IMR-90 (cell line): ENCODE results near the gene CUL1. TPM values are rescaled to one million over a fixed set of nuclear protein-coding genes. Genes with fewer than 3 reads are reported as not detected.

Source experiments
- ATAC-seq: fragments of 200-7000 bp; cut with Tn5 transposase; 2 replicates; pipeline ENCODE4 v1.9.1; 2020; ENCODE audit warnings: low read depth, mild to moderate bottlenecking, moderate library complexity
- BruUV-seq: library from RNA; stranded (reverse); fragments of 400-500 nt; replicated peaks from 2 replicates; lab custom pipeline; 2021; lab: Mats Ljungman, UMichigan
- CTCF ChIA-PET: fragments of 300-600 bp; formaldehyde crosslinking; extraction: SDS; loops from one replicate; lab custom pipeline; 2021; ENCODE audit warnings: antibody characterized with exemption; lab: Yijun Ruan, JAX
- POLR2A ChIA-PET: fragments of 300-600 bp; sonication (Branson Sonifier 250); formaldehyde crosslinking; loops from one replicate; lab custom pipeline; 2022; ENCODE audit warnings: antibody characterized with exemption; ENCODE audit not compliant: unreplicated experiment; lab: Charles Lee
- DNase-seq: peaks from one replicate; pipeline ENCODE4 v3.0.0; 2013
- H2AFZ ChIP-seq: replicated peaks from 2 replicates; pipeline ENCODE3; 2013; ENCODE audit warnings: low read length, mild to moderate bottlenecking; ENCODE audit not compliant: poor library complexity
- H2AK5ac ChIP-seq: 2 replicates; pipeline ENCODE4 v1.6.1; 2013; ENCODE audit warnings: low read depth, low read length, inconsistent platforms
- H2AK9ac ChIP-seq: replicated peaks from 2 replicates; pipeline ENCODE3; 2013; ENCODE audit warnings: mild to moderate bottlenecking, low read depth, low read length, moderate library complexity; ENCODE audit not compliant: poor library complexity
- H2BK120ac ChIP-seq: 2 replicates; pipeline ENCODE4 v1.6.1; 2013; ENCODE audit warnings: low read depth, low read length, inconsistent platforms
- H2BK15ac ChIP-seq: 3 replicates; pipeline ENCODE4 v1.6.1; 2013; ENCODE audit warnings: low read depth, low read length, inconsistent platforms
- H2BK20ac ChIP-seq: 2 replicates; pipeline ENCODE4 v1.6.1; 2013; ENCODE audit warnings: low read depth, mild to moderate bottlenecking, inconsistent platforms, low read length, moderate library complexity
- H2BK5ac ChIP-seq: 2 replicates; pipeline ENCODE4 v1.6.1; 2013; ENCODE audit warnings: mild to moderate bottlenecking, low read depth, low read length, inconsistent platforms; ENCODE audit not compliant: poor library complexity, severe bottlenecking
- H3K14ac ChIP-seq: replicated peaks from 2 replicates; pipeline ENCODE4 v1.6.1; 2013; ENCODE audit warnings: low read depth, low read length, inconsistent platforms
- H3K18ac ChIP-seq: 2 replicates; pipeline ENCODE4 v1.6.1; 2013; ENCODE audit warnings: low read depth, low read length, control low read depth
- H3K23ac ChIP-seq: 2 replicates; pipeline ENCODE4 v1.6.1; 2013; ENCODE audit warnings: low read depth, low read length, inconsistent platforms
- H3K27ac ChIP-seq: 2 replicates; pipeline ENCODE4 v1.5.1; 2013; ENCODE audit warnings: mild to moderate bottlenecking, control low read depth, low read length; ENCODE audit not compliant: insufficient read depth
- H3K27me3 ChIP-seq: 2 replicates; pipeline ENCODE4 v1.6.1; 2013; ENCODE audit warnings: low read length; ENCODE audit not compliant: control insufficient read depth, insufficient read depth
- H3K36me3 ChIP-seq: 2 replicates; pipeline ENCODE4 v1.6.1; 2013; ENCODE audit warnings: low read length, mixed read lengths; ENCODE audit not compliant: control insufficient read depth, insufficient read depth
- H3K4ac ChIP-seq: 2 replicates; pipeline ENCODE4 v1.6.1; 2013; ENCODE audit warnings: low read depth, low read length, inconsistent platforms
- H3K4me1 ChIP-seq: 2 replicates; pipeline ENCODE4 v1.6.1; 2013; ENCODE audit warnings: low read length, mixed read lengths; ENCODE audit not compliant: control insufficient read depth, insufficient read depth
- H3K4me2 ChIP-seq: 2 replicates; pipeline ENCODE4 v1.6.1; 2013; ENCODE audit warnings: low read depth, mild to moderate bottlenecking, control low read depth, low read length, moderate library complexity
- H3K4me3 ChIP-seq: 2 replicates; pipeline ENCODE4 v1.5.1; 2013; ENCODE audit warnings: low read depth, mild to moderate bottlenecking, control low read depth, low read length, moderate library complexity; ENCODE audit not compliant: insufficient read depth
- H3K56ac ChIP-seq: 2 replicates; pipeline ENCODE4 v1.6.1; 2013; ENCODE audit warnings: low read length, inconsistent platforms; ENCODE audit not compliant: insufficient read depth; ENCODE audit errors: extremely low read depth
- H3K79me1 ChIP-seq, 2 experiments: 2 replicates each; pipeline ENCODE4 v1.6.1; 2013; ENCODE audit warnings: low read length in 2 of 2, inconsistent platforms in 1 of 2, low read depth in 1 of 2
- H3K9ac ChIP-seq: 2 replicates; pipeline ENCODE4 v1.6.1; 2013; ENCODE audit warnings: low read depth, low read length, control low read depth
- H3K9me1 ChIP-seq: 2 replicates; pipeline ENCODE4 v1.6.1; 2013; ENCODE audit warnings: low read length, inconsistent platforms; ENCODE audit not compliant: insufficient read depth
- H3K9me3 ChIP-seq: 2 replicates; pipeline ENCODE4 v1.6.1; 2013; ENCODE audit warnings: low read length; ENCODE audit not compliant: control insufficient read depth, insufficient read depth
- H4K20me1 ChIP-seq: 2 replicates; pipeline ENCODE4 v1.6.1; 2013; ENCODE audit warnings: low read length, inconsistent platforms; ENCODE audit not compliant: insufficient read depth
- H4K5ac ChIP-seq: 2 replicates; pipeline ENCODE4 v1.6.1; 2013; ENCODE audit warnings: mild to moderate bottlenecking, low read depth, low read length, control low read depth
- H4K8ac ChIP-seq, 2 experiments: 2 replicates each; pipeline ENCODE4 v1.6.1; 2013; ENCODE audit warnings: low read depth in 2 of 2, low read length in 2 of 2, control low read depth in 1 of 2, inconsistent platforms in 1 of 2
- H4K91ac ChIP-seq: 2 replicates; pipeline ENCODE4 v1.6.1; 2013; ENCODE audit warnings: low read depth, low read length, inconsistent platforms; ENCODE audit not compliant: insufficient read depth
- BHLHE40 ChIP-seq: fragments of 150-350 bp; IDR thresholded peaks from 2 replicates; pipeline ENCODE4 v1.6.1; 2016; ENCODE audit warnings: mild to moderate bottlenecking, low read depth, low read length
- CHD1 ChIP-seq: IDR thresholded peaks from 2 replicates; pipeline ENCODE4 v1.6.1; 2012; ENCODE audit warnings: low read depth, low read length, improper control_type of control experiment
- CTCF ChIP-seq: conservative IDR thresholded peaks from 2 replicates; pipeline ENCODE4 v1.5.1; 2012; ENCODE audit warnings: mild to moderate bottlenecking, low read depth, low read length, improper control_type of control experiment
- ELK1 ChIP-seq: fragments of 150-350 bp; IDR thresholded peaks from 2 replicates; pipeline ENCODE4 v1.6.1; 2016; ENCODE audit warnings: low read depth, mild to moderate bottlenecking, low read length, moderate library complexity, borderline replicate concordance
- FOS ChIP-seq: fragments of 150-350 bp; IDR thresholded peaks from 2 replicates; pipeline ENCODE4 v1.6.1; 2016; ENCODE audit warnings: low read depth, low read length
- MAFK ChIP-seq: IDR thresholded peaks from 2 replicates; pipeline ENCODE4 v1.6.1; 2012; ENCODE audit warnings: low read depth, low read length, improper control_type of control experiment
- MAZ ChIP-seq: IDR thresholded peaks from 2 replicates; pipeline ENCODE4 v1.6.1; 2012; ENCODE audit warnings: low read depth, mild to moderate bottlenecking, low read length, improper control_type of control experiment, moderate library complexity, borderline replicate concordance
- NFE2L2 ChIP-seq: fragments of 150-350 bp; IDR thresholded peaks from 2 replicates; pipeline ENCODE4 v1.6.1; 2016; ENCODE audit warnings: low read depth, mild to moderate bottlenecking, low read length
- POLR2A ChIP-seq: IDR thresholded peaks from 2 replicates; pipeline ENCODE4 v1.6.1; 2012; ENCODE audit warnings: mild to moderate bottlenecking, low read depth, low read length
- RAD21 ChIP-seq: IDR thresholded peaks from 2 replicates; pipeline ENCODE4 v1.6.1; 2012; ENCODE audit warnings: low read length, improper control_type of control experiment
- RCOR1 ChIP-seq: IDR thresholded peaks from 2 replicates; pipeline ENCODE4 v1.6.1; 2012; ENCODE audit warnings: mild to moderate bottlenecking, low read length, improper control_type of control experiment; ENCODE audit not compliant: insufficient replicate concordance
- SMC3 ChIP-seq: fragments of 150-350 bp; IDR thresholded peaks from 2 replicates; pipeline ENCODE4 v1.6.1; 2016; ENCODE audit warnings: low read depth, mild to moderate bottlenecking, antibody characterized with exemption, low read length, moderate library complexity
- USF2 ChIP-seq: fragments of 150-350 bp; IDR thresholded peaks from 2 replicates; pipeline ENCODE4 v1.6.1; 2017; ENCODE audit warnings: mild to moderate bottlenecking, antibody characterized with exemption, low read length, low read depth
- WGBS, 2 experiments: methylation state at CpG; one replicate each; pipeline versions ENCODE4 v1.1.5 to v1.1.7; 2013; ENCODE audit warnings: missing lambda C conversion rate in 2 of 2; ENCODE audit not compliant: insufficient read length in 1 of 2; ENCODE audit errors: extremely low coverage in 2 of 2; 5-methylcytosine and 5-hydroxymethylcytosine counted together
- dilution Hi-C: fragments of 300-500 bp; cut with HindIII; formaldehyde crosslinking; loops from one replicate; pipeline ENCODE4 v1.14.3; 2018; ENCODE audit warnings: low sequenced_read_pairs; ENCODE audit not compliant: unreplicated experiment
- in situ Hi-C: fragments of 300-500 bp; cut with MboI; formaldehyde crosslinking; loops from 3 replicates; pipeline ENCODE4 v1.14.3; 2019; ENCODE audit warnings: low sequenced_read_pairs, inconsistent platforms, mixed read lengths
- intact Hi-C: fragments of 100-400 bp; cut with micrococcal nuclease; formaldehyde crosslinking; loops from 2 replicates; pipeline ENCODE4 v1.10.0; 2022
- polyA plus RNA-seq, 3 experiments: library from polyadenylated mRNA; depleted of rRNA; stranded (reverse); fragments of >200 nt; gene quantifications; 2 replicates each; pipeline ENCODE4 v1.2.3, GENCODE V29; 2012; ENCODE audit warnings: low replicate concordance in 1 of 3
- total RNA-seq: library from RNA; depleted of rRNA; stranded (reverse); fragments of >200 nt; gene quantifications from 2 replicates; pipeline ENCODE4 v1.2.3, GENCODE V29; 2012

The CUL1 gene
- total and polyA plus RNA-seq, 2 of the 4 experiments (the other 2 are of a cell fraction) = 44.0 to 46.2 TPM

GRCh38 chr7:148688526-148688925 lies 10.2 kb upstream of the CUL1 start:
- CTCF ChIA-PET = interaction anchor here (0.6 kb wide), 1 partner anchor 111 kb away, joined by 3 read pairs; no protein-coding TSS in a partner anchor
- Histone ChIP-seq H2BK5ac (no peak overlapping the region), H3K4ac (no peak overlapping the region), H3K27me3 (no peaks in the 10 kb centered on the region; the same call in 1 of the 2 replicates), H3K23ac (no peak overlapping the region), H3K4me3 (no peak overlapping the region), H4K8ac (no peak overlapping the region), H2BK20ac (no peak overlapping the region), H4K91ac (no peak overlapping the region), H2AK5ac (no peak overlapping the region), H4K5ac (no peak overlapping the region), H4K20me1 (no peaks in the 10 kb centered on the region), H3K79me1 (no peaks in the 10 kb centered on the region), H3K56ac (no peak overlapping the region), H2AK9ac (no peak overlapping the region), H3K36me3 (no peaks in the 10 kb centered on the region), H2AFZ (no peak overlapping the region), H3K27ac (no peak overlapping the region), H3K4me2 (no peak overlapping the region), H3K4me1 (no peaks in the 10 kb centered on the region), H2BK120ac (no peak overlapping the region), H3K9me1 (no peaks in the 10 kb centered on the region; the same call in 1 of the 2 replicates), H3K9me3 (no peaks in the 10 kb centered on the region), H3K14ac (no peak overlapping the region), H3K18ac (no peak overlapping the region), H2BK15ac (no peak overlapping the region), H3K9ac (no peak overlapping the region)
- ATAC-seq (no peak), DNase-seq (no peak)
- dilution Hi-C loops = no loop called here
- BruUV-seq = no TSS peak
- POLR2A ChIA-PET = no interaction called here
- WGBS, 2 experiments = 20% methylated on average over 1 of the region's 1 CpG; no CpG with 5 or more reads in 1 of the 2 experiments
- in situ Hi-C loops = no loop called here
- TF ChIP-seq BHLHE40 (no peak), CHD1 (no peak), USF2 (no peak), POLR2A (no peak), RAD21 (no peak), RCOR1 (no peak), NFE2L2 (no peak), ELK1 (no peak), MAFK (no peak), CTCF (no peak), MAZ (no peak), FOS (no peak), SMC3 (no peak)
- intact Hi-C loops = no loop called here
